ENCODE measurements around the gene ZNF417. TPM values are rescaled to one million over a fixed set of nuclear protein-coding genes. Genes with fewer than 3 reads are reported as not detected.

Gene ZNF417
- total and polyA plus RNA-seq, 2 of the 8 experiments (the other 6 are each of a cell fraction or from before 2014, with no cell fraction given): 5.4 to 19.2 TPM

DNA sequence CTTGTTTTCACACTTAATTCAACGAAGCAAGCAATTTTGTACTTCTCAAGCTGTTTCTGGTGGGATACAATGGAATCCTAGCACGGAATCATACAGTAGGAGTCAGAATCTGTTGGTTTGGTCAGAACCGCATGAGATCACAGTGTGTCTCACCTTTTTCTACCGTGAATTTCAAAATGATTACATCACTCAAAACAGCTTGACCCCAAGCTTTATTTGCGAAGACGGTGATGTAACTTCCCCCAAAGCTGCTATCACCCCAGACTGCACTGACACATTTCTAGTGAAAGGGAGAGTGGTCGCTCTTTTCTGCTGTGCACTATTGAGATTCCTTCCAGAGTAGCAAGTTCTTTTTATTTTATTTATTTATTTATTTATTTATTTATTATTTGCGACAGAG is 48.4 kb upstream of the ZNF417 start (continued):
- no peak for TF ChIP-seq SUZ12 (IDR thresholded peaks at IDR 0.05; ENCODE audit: low read length)
- no peak for TF ChIP-seq CTBP2 (IDR thresholded peaks at IDR 0.05; ENCODE audit: borderline replicate concordance, insufficient read depth, insufficient read length, low read length)
- TF ChIP-seq RFX5 (IDR thresholded peaks at IDR 0.05; ENCODE audit: borderline replicate concordance, low read depth, low read length): no peak
- TF ChIP-seq CHD7 (IDR thresholded peaks at IDR 0.05; ENCODE audit: insufficient replicate concordance, low read length): no peak
